SK-N-SH (cell line): ENCODE data around the gene TMEM234. TPM values are rescaled to one million over a fixed set of nuclear protein-coding genes. Genes with fewer than 3 reads are reported as not detected.

Experiments used
- CTCF ChIA-PET: fragments of 300-600, 350-600 bp; formaldehyde crosslinking; extraction: SDS; loops from one replicate; lab custom pipeline; 2021; lab: Yijun Ruan, JAX
- POLR2A ChIA-PET: fragments of 350-600 bp; sonication (Branson Sonifier 250); formaldehyde crosslinking; extraction: SDS; loops from one replicate; lab custom pipeline; 2020; ENCODE audit warnings: antibody characterized with exemption, inconsistent platforms; lab: Yijun Ruan, JAX
- DNase-seq: peaks from one replicate; pipeline ENCODE4 v3.0.0; 2012
- H2AFZ ChIP-seq: fragments of 200-600 bp; sonication (generic); 2 replicates; pipeline ENCODE4 v1.8.1; 2016; ENCODE audit warnings: antibody characterized with exemption, mild to moderate bottlenecking, low read depth
- H3F3A ChIP-seq: fragments of 200-600 bp; sonication (generic); replicated peaks from 2 replicates; pipeline ENCODE3; 2016; ENCODE audit warnings: antibody characterized with exemption, mild to moderate bottlenecking; ENCODE audit not compliant: insufficient read depth
- H3K27ac ChIP-seq, 2 experiments: fragments of 200-500 bp in 1 of 2; fragments of 200-600 bp in 1 of 2; sonication (Bioruptor generic) in 1 of 2; sonication (generic), shearing (Covaris generic) in 1 of 2; 2 replicates each; pipeline versions ENCODE4 v1.5.1 to v1.6.1; 2014 to 2016; ENCODE audit warnings: low read depth in 2 of 2, inconsistent platforms in 1 of 2, low read length in 1 of 2, mild to moderate bottlenecking in 1 of 2, mixed read lengths in 1 of 2
- H3K27me3 ChIP-seq: fragments of 200-600 bp; sonication (generic), shearing (Covaris generic); 2 replicates; pipeline ENCODE4 v1.6.1; 2016; ENCODE audit warnings: mixed run types; ENCODE audit not compliant: insufficient read depth
- H3K36me3 ChIP-seq, 2 experiments: fragments of 200-500 bp in 1 of 2; fragments of 200-600 bp in 1 of 2; sonication (Bioruptor generic) in 1 of 2; sonication (generic) in 1 of 2; replicated peaks in 1 of 2; 2 replicates each; pipeline versions ENCODE3 to v1.5.1; 2014 to 2016; ENCODE audit warnings: low read length in 1 of 2, mild to moderate bottlenecking in 1 of 2; ENCODE audit not compliant: insufficient read depth in 2 of 2, control insufficient read depth in 1 of 2
- H3K4me1 ChIP-seq, 2 experiments: fragments of 200-500 bp in 1 of 2; fragments of 200-600 bp in 1 of 2; sonication (Bioruptor generic) in 1 of 2; sonication (generic), shearing (Covaris generic) in 1 of 2; 2 replicates each; pipeline versions ENCODE4 v1.5.1 to v1.6.1; 2014 to 2016; ENCODE audit warnings: low read depth in 1 of 2, low read length in 1 of 2, mixed run types in 1 of 2; ENCODE audit not compliant: insufficient read depth in 2 of 2, control insufficient read depth in 1 of 2
- H3K4me2 ChIP-seq: fragments of 200-600 bp; sonication (generic), shearing (Covaris generic); 2 replicates; pipeline ENCODE4 v1.6.1; 2017; ENCODE audit warnings: mixed run types
- H3K4me3 ChIP-seq, 2 experiments: fragments of 200-500 bp in 1 of 2; fragments of 200-600 bp in 1 of 2; sonication (Bioruptor generic) in 1 of 2; sonication (generic), shearing (Covaris generic) in 1 of 2; 2 replicates each; pipeline versions ENCODE4 v1.5.1 to v1.8.1; 2014 to 2016; ENCODE audit warnings: low read depth in 2 of 2, inconsistent platforms in 1 of 2, low read length in 1 of 2, mild to moderate bottlenecking in 1 of 2, mixed read lengths in 1 of 2, moderate library complexity in 1 of 2
- H3K79me2 ChIP-seq: fragments of 200-600 bp; sonication (generic); 2 replicates; pipeline ENCODE4 v1.8.1; 2017; ENCODE audit warnings: mild to moderate bottlenecking; ENCODE audit not compliant: insufficient read depth
- H3K9ac ChIP-seq: fragments of 200-600 bp; sonication (generic); 2 replicates; pipeline ENCODE4 v1.6.1; 2017; ENCODE audit warnings: mixed run types
- H3K9me2 ChIP-seq: fragments of 200-600 bp; sonication (generic); 2 replicates; pipeline ENCODE4 v1.6.1; 2017; ENCODE audit warnings: mixed run types
- H3K9me3 ChIP-seq: fragments of 200-600 bp; sonication (generic); 2 replicates; pipeline ENCODE4 v1.6.1; 2017; ENCODE audit warnings: mixed run types, mild to moderate bottlenecking, moderate library complexity
- H4K20me1 ChIP-seq: fragments of 200-600 bp; sonication (generic); 2 replicates; pipeline ENCODE4 v1.6.1; 2017; ENCODE audit warnings: mild to moderate bottlenecking, mixed run types; ENCODE audit not compliant: insufficient read depth
- CHD2 ChIP-seq: fragments of 150-350 bp; IDR thresholded peaks from 2 replicates; pipeline ENCODE4 v1.6.1; 2018; ENCODE audit warnings: low read length; ENCODE audit not compliant: partially characterized antibody
- CTCF ChIP-seq: fragments of 200-600 bp; sonication (generic); IDR thresholded peaks from 2 replicates; pipeline ENCODE4 v1.6.1; 2017; ENCODE audit warnings: antibody characterized with exemption, mild to moderate bottlenecking, moderate library complexity
- ELF1 ChIP-seq: IDR thresholded peaks from 2 replicates; pipeline ENCODE4 v1.4.0; 2012
- EZH2phosphoT487 ChIP-seq: fragments of 200-600 bp; sonication (generic); IDR thresholded peaks from 2 replicates; pipeline ENCODE4 v1.6.1; 2017; ENCODE audit warnings: low read depth, mixed run types, mild to moderate bottlenecking, antibody characterized with exemption, moderate library complexity, borderline replicate concordance
- FOSL2 ChIP-seq: IDR thresholded peaks from 2 replicates; pipeline ENCODE4 v1.4.0; 2012; ENCODE audit warnings: low read depth, mild to moderate bottlenecking, moderate library complexity, borderline replicate concordance
- JUND ChIP-seq: IDR thresholded peaks from 2 replicates; pipeline ENCODE4 v1.4.0; 2012
- MAX ChIP-seq: IDR thresholded peaks from 2 replicates; pipeline ENCODE4 v1.4.0; 2012; ENCODE audit warnings: low read depth
- MXI1 ChIP-seq: IDR thresholded peaks from 2 replicates; pipeline ENCODE4 v1.6.1; 2012; ENCODE audit warnings: mild to moderate bottlenecking, low read depth, low read length, improper control_type of control experiment
- POLR2AphosphoS5 ChIP-seq: IDR thresholded peaks from 2 replicates; pipeline ENCODE4 v1.6.1; 2012; ENCODE audit warnings: low read depth, low read length
- RAD21 ChIP-seq: IDR thresholded peaks from 2 replicates; pipeline ENCODE4 v1.6.1; 2012; ENCODE audit warnings: mild to moderate bottlenecking, low read length
- REST ChIP-seq: IDR thresholded peaks from 2 replicates; pipeline ENCODE4 v1.6.1; 2012; ENCODE audit warnings: mild to moderate bottlenecking, low read depth, low read length, moderate library complexity
- RFX5 ChIP-seq: IDR thresholded peaks from 2 replicates; pipeline ENCODE4 v1.6.1; 2012; ENCODE audit warnings: mild to moderate bottlenecking, improper control_type of control experiment, low read length
- SIN3A ChIP-seq: IDR thresholded peaks from 2 replicates; pipeline ENCODE4 v1.6.1; 2012; ENCODE audit warnings: low read depth, mild to moderate bottlenecking, low read length, moderate library complexity, borderline replicate concordance
- SMC3 ChIP-seq: IDR thresholded peaks from 2 replicates; pipeline ENCODE4 v1.6.1; 2012; ENCODE audit warnings: low read depth, low read length, improper control_type of control experiment
- TAF1 ChIP-seq: IDR thresholded peaks from 2 replicates; pipeline ENCODE4 v1.6.1; 2012; ENCODE audit warnings: low read depth, mild to moderate bottlenecking, low read length, moderate library complexity, borderline replicate concordance
- WGBS: methylation state at CpG from one replicate; pipeline ENCODE4 v1.1.6; 2017; ENCODE audit warnings: low lambda C conversion rate; 5-methylcytosine and 5-hydroxymethylcytosine counted together
- polyA plus RNA-seq, 3 experiments: library from polyadenylated mRNA; depleted of rRNA; stranded (reverse); fragments of >200 nt; gene quantifications; 2 replicates each; pipeline ENCODE4 v1.2.3, GENCODE V29; 2012

The TMEM234 gene
- polyA plus RNA-seq, 1 of the 3 experiments (the other 2 are of a cell fraction) = 31.9 TPM

- H3F3A ChIP-seq = peaks cover 3% of the 10 kb centered on the region
- ChIA-PET POLR2A (interaction anchor here (0.9 to 2.2 kb wide), 4 partner anchors 10 to 119 kb away, joined by 3 to 11 read pairs (median 10); partner anchors contain the start of genes IQCC and MARCKSL1), CTCF (interaction anchor here (0.9 to 3.6 kb wide), 14 partner anchors 10 to 156 kb away, joined by 3 to 45 read pairs (median 8); partner anchors contain the start of genes CCDC28B, FAM167B, IQCC and LCK)
- H2AFZ ChIP-seq = no peak overlapping the region
- peaks cover 27% of the 10 kb centered on the region for H3K79me2 ChIP-seq
- H3K36me3 ChIP-seq = peaks cover 5 to 27% of the 10 kb centered on the region in 2 experiments
- no peak overlapping the region for H3K9ac ChIP-seq
- WGBS = 94% methylated on average over 5 of the region's 5 CpGs
- H3K27ac ChIP-seq = no peak overlapping the region
- H3K9me3 ChIP-seq = no peaks in the 10 kb centered on the region
- no peak overlapping the region for H3K4me2 ChIP-seq
- TF ChIP-seq EZH2phosphoT487 (no peak), MXI1 (no peak), FOSL2 (no peak), JUND (no peak), POLR2AphosphoS5 (no peak), TAF1 (no peak), RFX5 (no peak), REST (no peak)
- no peak overlapping the region for H3K4me3 ChIP-seq
- no peaks in the 10 kb centered on the region for H3K9me2 ChIP-seq
- no peaks in the 10 kb centered on the region for H3K27me3 ChIP-seq
- no peak for DNase-seq
- H3K4me1 ChIP-seq = peaks cover 0 to 11% of the 10 kb centered on the region in 2 experiments; a peak in 2 of 4 replicates
- no peaks in the 10 kb centered on the region for H4K20me1 ChIP-seq
Measured at GRCh38 chr1:32216566-32216965, 5.6 kb downstream of the TMEM234 start.

- Histone ChIP-seq H3F3A (peaks cover 3% of the 10 kb centered on the region), H3K9ac (no peak overlapping the region), H3K27me3 (no peaks in the 10 kb centered on the region), H3K4me3 (no peak overlapping the region; a peak in 1 of 4 replicates), H3K4me1 (peaks cover 0 to 5% of the 10 kb centered on the region in 2 experiments; a peak in 1 of 4 replicates), H3K36me3 (peaks cover 5 to 27% of the 10 kb centered on the region in 2 experiments), H3K79me2 (peaks cover 20% of the 10 kb centered on the region), H3K4me2 (no peak overlapping the region), H3K27ac (0 out of 4 replicates have a peak overlapping the region, but pooled peaks of 1 of the 2 experiments have one; percentile 12), H2AFZ (no peak overlapping the region), H3K9me2 (no peaks in the 10 kb centered on the region), H4K20me1 (no peaks in the 10 kb centered on the region), H3K9me3 (no peaks in the 10 kb centered on the region)
- POLR2A ChIA-PET = interaction anchor here (0.7 to 2.2 kb wide), 5 partner anchors 10 to 120 kb away, joined by 3 to 11 read pairs (median 10); partner anchors contain the start of genes IQCC and MARCKSL1
- peak; percentile 79 for DNase-seq
- CTCF ChIA-PET = interaction anchor here (0.7 to 3.6 kb wide), 33 partner anchors 11 to 502 kb away, joined by 3 to 45 read pairs (median 4); partner anchors contain the start of genes BSDC1, CCDC28B, FAM167B and IQCC
- WGBS = 86% methylated on average over 7 of the region's 10 CpGs
- TF ChIP-seq MXI1 (no peak), ELF1 (no peak), MAX (no peak), REST (no peak), CTCF (peak; percentile 84), SMC3 (peak; percentile 61), SIN3A (no peak), RAD21 (peak; percentile 75), CHD2 (no peak)
Measured at GRCh38 chr1:32215629-32216480, 6.3 kb downstream of the TMEM234 start.
